COLO668 (cell line): ENCODE results near the gene PRR15.
"Not testable (repeated sequence)": the region's sequence is repeated elsewhere in the genome, so short reads cannot be mapped to it uniquely, and the experiment has no call there.

Source experiments
- DNase-seq: peaks from one replicate; lab custom pipeline; 2025; ENCODE audit not compliant: unreplicated experiment; lab: John Stamatoyannopoulos, UW

Gene PRR15, protein sequence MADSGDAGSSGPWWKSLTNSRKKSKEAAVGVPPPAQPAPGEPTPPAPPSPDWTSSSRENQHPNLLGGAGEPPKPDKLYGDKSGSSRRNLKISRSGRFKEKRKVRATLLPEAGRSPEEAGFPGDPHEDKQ

DNA sequence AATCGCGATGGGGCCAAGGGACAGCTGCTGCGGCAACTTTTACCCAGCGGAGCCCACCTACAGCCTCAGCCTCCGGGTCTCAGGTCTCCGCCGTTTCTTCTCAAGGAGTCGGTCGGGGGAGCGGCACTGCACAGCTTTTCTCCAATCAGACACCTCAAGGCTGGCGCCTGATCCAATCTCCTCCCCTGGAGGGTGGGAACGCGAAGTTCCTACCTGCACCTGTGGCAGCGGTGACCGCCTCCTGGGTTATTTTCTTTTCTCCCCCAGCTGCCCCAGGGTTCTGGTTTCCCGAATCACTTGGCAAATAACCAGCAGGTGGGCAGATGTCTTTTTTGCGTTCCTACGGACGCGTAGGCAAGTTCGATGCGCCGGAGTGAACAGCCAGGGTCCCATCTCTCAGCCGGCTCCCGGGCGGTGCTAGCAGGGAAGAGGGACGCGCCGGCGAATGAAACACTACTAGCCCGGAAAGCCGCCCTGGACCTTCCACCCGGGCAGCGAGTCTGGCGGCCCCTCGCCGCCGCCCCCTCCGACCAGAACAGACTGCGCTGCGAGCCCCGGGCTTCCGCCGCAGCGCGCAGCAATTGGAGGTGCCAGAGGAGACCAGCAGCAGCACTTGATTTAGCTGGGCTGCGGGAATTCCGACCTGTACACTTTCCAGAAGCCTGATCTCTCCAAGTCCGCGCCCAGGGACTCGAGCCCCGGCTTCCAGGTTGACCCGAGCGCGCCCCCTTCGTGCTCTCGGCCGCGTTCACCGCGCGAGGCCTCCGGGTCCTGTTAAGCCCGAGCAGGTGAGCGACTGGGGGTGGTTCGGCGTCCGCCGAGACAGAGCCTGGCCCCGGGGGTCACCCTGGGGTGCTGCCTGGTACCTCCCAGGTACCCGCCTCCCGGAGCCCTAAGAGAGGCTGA, at the start of gene PRR15:
TSS of gene PRR15 (plus strand) at position 246 of the 906 bp plus-strand sequence. CDS start 2,495 bp downstream, outside the sequence.
- DNase-seq: peak; percentile 93

DNA sequence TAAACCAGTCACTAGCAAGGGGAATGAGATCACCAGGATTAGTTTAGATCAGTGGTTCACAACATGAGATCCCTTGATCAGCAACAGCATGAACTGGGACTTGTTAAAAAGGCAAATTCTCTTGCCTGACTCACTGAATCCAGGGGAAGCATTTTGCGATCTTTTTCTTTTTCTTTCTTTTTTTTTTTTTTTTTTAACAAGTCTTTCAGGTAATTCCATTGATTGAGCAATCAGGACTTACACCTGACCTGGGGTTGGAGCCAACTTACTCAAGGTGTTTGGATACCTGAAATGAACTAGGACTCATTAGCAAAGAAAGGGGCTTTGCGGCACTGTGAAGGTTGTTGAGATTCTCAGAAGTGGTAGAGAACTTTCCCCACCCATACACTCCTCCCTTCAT, 47.1 kb upstream of the PRR15 start:
- DNase-seq: no peak

DNA sequence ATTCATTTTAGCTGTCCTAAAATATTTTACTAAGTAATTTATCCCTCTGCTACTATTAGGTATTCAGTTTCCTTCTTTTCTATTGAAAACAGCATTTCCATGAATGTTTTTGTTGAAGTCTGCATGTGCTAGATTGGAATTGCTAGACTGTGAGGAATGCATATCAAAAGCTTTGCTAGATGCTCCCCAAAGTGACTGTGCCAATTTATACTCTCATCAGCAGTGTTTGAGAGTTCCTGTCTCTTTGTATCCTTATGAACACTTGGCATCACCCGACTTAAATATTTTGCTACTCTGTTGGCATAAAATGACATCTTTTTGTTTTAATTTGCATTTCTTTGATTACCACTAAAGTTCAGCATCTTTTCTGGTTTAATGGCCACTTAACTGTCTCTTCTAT, 45.0 kb upstream of the PRR15 start:
- DNase-seq: no peak

DNA sequence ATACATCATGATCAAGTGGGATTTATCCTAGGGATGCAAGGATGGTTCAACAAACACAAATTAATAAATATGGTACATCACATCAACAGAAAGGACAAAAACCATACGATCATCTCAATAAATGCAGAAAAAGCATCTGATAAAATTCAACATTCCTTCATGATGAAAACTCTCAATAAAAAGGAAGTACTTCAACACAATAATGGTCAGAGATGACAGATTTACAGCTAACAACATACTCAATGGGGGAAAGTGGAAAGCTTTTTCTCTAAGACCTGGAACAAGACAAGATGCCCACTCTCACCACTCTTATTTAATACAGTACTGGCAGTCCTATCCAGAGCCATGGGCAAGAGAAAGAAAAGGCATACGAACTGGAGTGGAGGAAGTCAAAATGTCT, 39.9 kb upstream of the PRR15 start:
- DNase-seq: no peak

- no peak for DNase-seq
Observed at GRCh38 chr7:29527505-29528108, 36.0 kb upstream of the PRR15 start.

- DNase-seq: not testable (repeated sequence)
Observed at GRCh38 chr7:29528526-29528925, 35.1 kb upstream of the PRR15 start.

DNA sequence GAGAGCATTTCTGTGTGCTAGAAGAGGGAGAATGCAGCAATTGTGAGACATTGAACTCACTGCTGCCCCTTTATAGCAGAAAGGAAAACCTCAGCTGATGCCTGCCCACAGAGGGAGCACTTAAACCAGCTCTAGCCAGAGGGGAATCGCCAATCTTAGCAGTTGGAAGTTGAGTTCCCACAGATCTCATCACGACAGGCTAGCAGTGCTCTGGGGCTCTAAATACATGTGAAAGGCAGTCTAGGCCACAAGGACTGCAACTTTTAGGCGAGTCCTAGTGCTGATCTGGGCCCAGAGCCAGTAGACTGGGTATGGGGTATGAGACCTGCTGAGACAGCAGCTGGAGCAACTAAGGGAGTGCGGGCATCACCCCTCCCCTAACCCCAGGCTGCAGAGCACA, 25.2 kb upstream of the PRR15 start:
- DNase-seq: no peak

GRCh38 chr7:29539471-29539870, 24.2 kb upstream of the PRR15 start:
- no peak for DNase-seq

GRCh38 chr7:29547421-29547820, 16.2 kb upstream of the PRR15 start:
- no peak for DNase-seq

GRCh38 chr7:29548823-29549222, 14.8 kb upstream of the PRR15 start:
- no peak for DNase-seq

DNA sequence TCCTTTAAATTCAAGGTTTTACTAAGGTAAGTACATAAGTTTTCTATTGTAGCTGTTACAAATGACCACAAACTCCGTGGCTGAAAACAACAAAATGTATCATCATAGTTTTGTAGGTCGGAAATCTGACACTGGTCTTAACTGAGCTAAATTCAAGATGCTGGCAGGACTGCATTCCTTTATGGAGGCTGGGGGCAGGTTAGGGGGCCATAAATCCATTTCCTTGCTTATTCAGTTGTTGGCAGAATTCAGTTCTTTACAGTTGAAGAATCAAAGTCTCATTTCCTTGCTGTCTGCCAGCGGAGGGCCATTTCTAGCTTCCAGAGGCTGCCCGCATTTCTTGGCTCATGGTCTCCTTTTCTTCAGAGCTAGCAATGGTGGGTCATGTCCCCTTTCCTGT, 11.2 kb upstream of the PRR15 start:
- DNase-seq: no peak

GRCh38 chr7:29555061-29555460, 8.6 kb upstream of the PRR15 start:
- no peak for DNase-seq

GRCh38 chr7:29556405-29557195, 7.0 kb upstream of the PRR15 start:
- DNase-seq: no peak

DNA sequence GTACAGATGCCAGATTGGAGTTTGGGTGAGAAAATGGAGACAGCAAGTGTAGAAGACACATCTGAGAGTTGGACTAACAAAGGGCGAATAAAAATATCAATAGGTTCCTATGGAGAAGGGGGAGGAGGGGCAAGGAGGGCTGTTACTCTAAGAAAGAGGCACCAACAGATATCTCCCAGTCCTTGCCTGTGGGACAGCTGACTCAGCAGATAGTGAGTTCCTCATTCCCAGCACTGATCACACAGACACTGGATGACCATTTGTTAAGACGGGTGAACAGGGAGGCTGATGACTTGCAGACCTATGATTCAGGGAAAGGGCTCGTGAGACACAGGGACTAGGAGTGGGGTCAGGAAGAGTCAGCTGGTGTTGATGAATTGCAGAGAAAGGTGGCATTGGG, 5.7 kb upstream of the PRR15 start:
- no peak for DNase-seq

DNA sequence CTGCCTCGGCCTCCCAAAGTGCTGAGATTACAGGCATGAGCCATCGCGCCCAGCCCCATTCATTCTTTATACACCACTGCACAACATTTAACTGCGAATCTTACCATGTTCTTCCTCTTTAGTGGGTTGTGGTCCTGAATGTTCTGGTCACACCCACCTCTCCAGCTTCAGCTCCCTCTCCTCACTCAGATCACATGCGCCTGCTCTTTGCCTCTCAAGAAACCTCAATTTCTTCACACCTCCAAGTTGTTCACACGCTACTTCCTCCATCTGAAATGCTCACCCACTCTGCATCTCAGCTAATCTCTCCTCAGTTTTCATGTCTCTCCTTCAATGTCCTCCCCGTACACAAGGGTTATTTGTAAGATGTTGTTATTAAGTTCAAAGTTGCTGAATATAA, 2.4 kb upstream of the PRR15 start:
- DNase-seq: no peak

- DNase-seq: no peak
Observed at GRCh38 chr7:29562307-29562706, 1.3 kb upstream of the PRR15 start.

DNA sequence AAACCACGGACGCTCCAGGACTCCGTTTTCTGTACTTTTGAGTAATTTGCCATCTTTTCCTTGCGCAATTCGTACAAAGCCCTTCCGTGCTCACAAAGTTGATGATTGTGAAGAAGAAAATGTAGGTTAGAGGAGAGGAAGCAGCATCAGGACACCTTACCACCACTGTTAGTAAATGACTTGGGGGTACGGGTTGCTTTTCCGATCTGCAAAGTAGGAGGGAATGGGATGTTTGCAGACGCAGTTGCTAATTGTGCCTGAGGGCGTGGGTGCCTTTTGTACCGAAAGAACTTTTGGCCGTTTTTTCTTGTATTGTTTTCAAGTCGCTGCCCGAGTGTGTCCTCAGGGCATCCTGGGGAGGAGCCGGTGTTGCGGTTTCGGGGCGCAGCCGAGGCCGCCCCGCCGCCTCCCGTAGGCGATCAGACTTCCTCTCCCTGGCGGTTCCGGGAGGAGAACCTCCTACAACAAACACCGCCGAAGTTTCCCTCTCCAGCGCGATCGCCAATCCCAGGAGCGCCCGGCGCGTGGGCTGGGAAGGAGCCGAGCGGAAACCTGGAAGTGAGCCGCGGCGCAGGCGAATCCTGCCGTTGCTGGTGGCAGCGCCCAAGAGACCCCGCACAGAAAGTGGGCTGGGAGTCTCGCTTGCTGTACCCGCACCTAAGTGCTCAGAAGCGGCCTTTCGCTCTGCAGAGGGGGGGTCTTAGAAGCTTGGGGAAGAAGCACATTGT, 1.0 kb downstream of the PRR15 start:
- peak; percentile 85 for DNase-seq

DNA sequence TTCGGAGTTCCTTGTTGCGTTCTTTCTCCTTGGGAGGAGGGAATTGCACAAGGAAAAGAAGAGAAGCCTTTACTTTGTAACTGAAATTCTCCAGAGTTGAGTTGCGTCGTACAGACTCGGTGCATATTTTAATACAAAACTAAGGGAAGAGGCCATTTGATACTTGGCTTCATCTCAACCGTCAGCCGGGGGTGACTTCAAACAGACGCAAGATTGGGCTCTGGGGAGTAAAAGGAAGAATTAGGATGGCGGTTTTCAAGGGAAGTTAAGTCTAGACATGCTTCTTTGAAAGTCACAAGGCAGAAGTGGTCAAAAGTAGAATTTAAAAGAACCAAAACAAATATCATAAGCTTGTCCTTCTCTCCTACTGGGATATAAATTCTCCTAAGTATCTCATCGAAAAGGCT, 1.6 kb downstream of the PRR15 start:
- DNase-seq: no peak

DNA sequence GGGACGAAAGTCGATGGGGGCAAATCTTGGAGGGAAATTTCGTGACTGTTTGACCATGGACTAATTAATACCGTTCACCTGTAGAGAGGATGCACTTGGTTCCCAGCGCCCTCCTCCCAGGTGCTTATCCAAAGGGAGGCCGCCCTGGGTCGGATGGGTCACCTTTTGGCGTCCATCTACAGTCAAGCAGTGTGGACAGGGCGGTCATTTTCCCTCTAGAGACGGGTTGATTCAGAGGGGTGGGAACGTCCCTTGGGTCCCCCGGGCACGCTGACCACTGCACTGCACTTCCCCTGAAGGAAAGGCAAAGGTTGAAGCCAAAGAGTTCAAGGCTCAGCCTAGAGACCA, 2.0 kb downstream of the PRR15 start:
- no peak for DNase-seq

DNA sequence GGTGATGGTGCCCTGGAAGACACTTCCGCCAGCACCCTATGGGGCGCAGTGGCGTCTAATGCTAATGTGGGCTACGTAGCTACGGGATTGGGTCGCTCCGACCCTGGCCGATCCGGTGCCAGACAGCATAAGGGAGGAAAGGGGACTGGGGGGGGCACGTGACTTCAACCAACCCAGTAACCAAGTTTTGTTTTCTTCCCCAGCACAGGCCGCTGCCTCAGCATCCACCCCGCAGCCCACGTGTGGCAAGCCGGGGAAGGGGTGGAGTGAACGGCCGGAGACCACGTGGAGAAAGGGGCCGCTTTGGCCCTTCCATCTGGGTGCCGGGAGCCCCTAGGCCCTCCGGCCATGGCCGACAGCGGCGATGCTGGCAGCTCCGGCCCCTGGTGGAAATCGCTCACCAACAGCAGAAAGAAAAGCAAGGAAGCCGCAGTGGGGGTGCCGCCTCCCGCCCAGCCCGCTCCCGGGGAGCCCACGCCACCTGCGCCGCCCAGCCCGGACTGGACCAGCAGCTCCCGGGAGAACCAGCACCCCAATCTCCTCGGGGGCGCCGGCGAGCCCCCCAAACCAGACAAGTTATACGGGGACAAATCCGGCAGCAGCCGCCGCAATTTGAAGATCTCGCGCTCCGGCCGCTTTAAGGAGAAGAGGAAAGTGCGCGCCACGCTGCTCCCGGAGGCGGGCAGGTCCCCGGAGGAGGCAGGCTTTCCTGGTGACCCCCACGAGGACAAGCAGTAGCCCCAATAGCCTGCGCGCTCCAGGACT, 2.5 kb downstream of the PRR15 start:
- DNase-seq: peak; percentile 55
